HTR-8/SVneo (cell line): ENCODE results near the gene HABP4.

ENCODE experiments used
- DNase-seq: peaks from one replicate; pipeline ENCODE4 v3.0.0; 2011; ENCODE audit warnings: low spot score, mixed read lengths; ENCODE audit not compliant: insufficient read length
- FAIRE-seq: peaks from 2 replicates; lab custom pipeline; 2011; peaks lifted over from hg19 to GRCh38; lab: Jason Lieb, UNC

Gene HABP4

DNA sequence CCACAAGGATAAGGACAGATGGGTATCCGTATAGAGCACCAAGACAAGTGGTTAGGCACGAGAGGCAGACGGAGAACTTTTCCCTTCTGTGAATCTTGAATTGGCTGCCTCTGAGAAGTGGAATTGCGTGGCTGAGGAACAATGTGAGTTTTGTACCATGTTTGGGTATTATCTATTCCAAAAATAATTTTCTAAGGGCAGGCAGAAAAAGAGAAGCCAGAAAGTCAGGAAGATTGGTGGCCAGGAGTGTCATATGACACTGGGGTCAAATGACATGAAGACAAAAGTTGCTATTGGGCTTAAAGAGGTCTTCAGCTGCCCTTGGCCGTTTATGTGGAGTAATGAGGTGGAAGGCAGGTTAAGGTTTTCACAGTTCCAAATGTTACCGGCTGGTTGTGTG is 14.5 kb downstream of the HABP4 start:
- FAIRE-seq = no peak
- no peak for DNase-seq

DNA sequence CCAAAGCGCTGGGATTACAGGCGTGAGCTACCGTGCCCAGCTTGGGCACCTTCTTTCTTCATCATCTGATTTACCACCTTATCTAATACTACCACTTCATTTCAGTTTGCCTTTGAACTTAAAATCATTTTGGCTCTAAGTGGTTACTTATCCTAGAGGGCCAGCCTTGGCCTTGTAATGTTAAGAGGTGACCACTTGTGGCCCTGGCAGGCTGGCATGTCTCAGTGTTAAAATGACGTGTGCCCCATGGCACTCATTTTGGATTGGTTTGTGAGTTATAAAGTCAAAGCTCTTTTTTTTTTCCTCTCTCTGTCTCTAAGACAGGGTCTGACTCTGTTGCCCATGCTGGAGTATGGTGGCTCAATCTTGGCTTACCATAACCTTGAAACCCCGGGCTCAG is 17.8 kb downstream of the HABP4 start:
- FAIRE-seq = no peak
- no peak for DNase-seq

DNA sequence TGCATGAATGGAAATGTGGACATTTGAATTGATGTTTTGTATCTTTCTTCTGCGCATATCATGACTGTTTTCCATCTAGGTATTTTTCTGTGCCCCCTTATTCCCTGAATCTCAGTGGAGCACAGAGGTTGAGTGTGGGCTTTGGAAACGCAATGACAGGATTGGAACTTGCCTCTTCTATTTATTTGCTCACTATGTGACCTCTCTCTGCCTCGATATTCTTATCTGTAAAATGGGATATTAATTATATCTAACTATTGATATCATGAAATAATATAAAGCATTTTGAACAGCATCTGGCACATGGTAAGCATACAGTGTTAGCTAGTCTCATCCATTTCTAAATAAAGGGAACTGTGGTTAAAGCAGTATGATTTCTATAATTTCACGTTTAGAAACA is 26.0 kb downstream of the HABP4 start:
- DNase-seq (no peak), FAIRE-seq (no peak)

DNA sequence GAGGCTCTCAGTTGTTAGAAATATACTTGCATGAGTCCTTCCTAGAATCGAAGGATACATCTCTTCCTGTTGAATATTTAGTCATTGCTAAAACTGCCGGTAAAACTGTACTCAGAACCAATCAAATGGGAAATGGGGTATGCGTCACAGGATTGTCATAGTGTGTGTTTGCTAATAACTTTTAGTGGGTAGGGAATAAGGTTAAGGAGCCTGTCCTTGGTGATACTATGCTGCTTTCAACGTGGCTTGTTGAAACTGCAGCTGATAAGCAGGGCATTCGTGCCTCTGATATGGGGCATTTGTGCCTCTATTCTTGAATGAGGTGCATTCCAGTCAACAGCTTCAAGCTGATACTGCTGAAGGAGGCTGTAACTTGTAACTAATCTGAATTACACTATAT is 26.6 kb downstream of the HABP4 start:
- FAIRE-seq (no peak), DNase-seq (no peak)

DNA sequence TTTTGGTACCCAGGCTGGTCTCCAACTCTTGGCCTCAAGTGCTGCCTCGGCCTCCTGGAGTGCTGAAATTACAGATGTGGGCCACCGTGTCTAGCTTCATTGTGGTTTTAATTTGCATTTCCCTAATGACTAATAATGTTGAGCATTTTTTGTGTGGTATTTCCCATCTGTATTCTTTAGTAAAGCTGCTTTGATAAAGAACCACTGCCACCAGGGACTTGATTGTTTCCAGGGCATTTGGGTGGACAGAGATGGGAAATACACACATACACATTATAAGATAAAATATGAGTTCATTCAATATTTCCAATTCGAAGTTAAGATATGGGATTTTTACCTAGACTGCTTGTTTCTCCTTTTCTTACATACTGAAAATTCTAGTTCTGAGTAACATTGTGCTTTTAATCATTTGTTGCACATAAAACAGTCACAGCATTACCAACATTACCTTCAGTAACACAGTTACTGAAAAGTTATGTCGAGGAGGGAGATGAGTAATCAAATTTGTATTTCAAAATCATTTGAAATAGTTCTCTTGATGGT is 28.9 kb downstream of the HABP4 start:
- FAIRE-seq (no peak), DNase-seq (no peak)

DNA sequence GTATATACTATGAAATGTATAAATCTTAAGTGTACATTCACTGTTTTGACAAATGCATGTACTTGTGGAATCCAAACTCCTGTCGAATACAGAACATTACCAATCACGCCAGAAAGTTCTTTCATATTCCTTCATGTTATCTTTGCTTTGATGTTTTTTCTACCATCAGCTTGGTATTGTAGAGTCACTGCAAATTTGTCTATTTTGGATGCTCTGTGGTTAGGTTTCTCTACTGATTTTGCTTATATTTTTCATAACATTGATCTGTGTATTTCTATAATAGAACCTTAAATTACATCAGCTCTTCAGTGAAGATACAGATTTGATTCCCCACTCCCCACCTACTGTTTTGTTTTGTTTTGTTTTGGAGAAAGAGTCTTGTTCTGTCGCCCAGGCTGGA is 30.8 kb downstream of the HABP4 start:
- no peak for FAIRE-seq
- no peak for DNase-seq

DNA sequence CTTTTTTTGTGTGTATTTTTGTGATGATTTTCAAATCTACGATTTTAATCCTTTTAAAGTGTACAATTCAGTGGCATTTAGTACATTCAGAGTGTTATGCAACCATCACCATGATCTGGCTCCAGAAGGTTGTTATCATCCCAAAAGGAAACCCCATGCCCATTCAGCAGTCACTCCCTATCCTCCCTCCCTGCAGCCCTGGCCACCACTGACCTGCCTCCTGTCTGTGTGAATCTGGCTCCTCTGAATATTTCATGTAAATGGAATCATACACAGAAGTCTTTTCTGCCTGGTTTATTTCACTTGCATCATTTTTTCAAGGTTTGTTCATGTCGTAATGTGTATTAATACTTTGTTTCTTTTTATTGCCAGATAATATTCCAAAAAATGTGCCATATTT is 32.5 kb downstream of the HABP4 start:
- DNase-seq (no peak), FAIRE-seq (no peak)

DNA sequence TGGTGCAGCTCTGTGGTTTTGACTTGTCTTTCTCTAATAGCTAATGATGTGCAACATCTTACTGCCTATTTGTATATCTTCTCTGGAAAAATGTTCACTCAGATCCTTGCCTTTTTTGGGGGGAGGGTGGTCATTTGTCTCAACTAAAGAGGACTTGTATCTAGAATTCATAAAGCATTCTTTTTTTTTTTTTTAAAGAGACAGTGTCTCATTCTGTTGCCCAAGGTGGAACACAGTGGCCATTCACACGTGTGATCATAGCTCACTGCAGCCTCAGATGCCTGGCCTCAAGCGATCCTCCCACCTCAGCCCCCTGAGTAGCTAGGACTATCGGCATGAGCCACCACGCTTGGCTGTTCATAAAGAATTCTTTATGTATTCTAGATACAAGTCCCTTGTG is 33.2 kb downstream of the HABP4 start:
- DNase-seq (no peak), FAIRE-seq (no peak)

DNA sequence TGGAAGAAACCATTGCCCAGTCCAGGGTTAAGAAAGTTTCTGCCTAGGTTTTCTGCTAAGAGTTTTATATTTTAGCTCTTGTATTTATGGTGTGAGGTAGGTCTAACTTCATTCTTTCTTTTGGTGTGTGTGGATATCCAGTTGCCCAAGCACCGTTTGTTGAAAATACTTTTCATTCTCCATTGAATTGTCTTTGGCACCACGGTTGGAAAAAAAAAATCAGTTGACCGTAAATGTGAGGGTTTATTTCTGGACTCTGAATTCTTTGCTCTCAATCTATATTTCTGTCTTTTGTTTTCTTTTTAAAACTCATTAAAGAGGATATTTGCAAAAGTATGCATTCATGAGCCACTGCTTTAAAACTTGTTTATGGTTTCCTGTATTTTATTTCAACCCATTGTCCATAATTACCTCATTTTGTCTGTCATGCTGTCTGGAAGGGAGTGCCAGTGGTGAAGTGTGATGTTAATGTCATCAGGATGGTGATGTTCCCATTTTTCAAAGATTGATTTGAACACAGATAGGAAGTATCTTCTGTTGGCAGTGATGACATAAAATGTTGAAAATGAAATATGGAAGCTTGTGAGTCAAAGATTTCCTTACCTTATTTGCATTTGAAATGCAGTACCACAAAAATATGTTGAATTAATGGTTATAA is 33.9 kb downstream of the HABP4 start:
- DNase-seq (no peak), FAIRE-seq (no peak)

DNA sequence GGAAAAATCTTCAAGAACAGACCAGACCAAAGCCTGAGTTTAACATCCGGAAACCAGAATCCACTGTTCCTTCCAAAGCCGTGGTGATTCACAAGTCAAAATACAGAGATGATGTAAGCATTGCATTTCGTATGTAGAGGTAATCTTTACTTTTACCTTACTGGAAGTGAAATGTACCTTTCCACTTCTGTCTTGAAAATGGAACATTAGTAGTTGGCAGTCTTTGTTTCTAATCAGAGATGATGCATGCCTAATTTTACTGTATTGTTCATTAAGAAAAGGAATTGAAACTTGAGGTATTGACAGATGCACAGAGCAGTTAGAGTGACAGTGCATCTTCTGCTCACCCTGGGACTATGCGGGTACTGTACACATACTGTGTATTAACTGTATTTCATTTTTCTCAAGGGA is 34.6 kb downstream of the HABP4 start:
- FAIRE-seq = no peak
- DNase-seq = no peak

DNA sequence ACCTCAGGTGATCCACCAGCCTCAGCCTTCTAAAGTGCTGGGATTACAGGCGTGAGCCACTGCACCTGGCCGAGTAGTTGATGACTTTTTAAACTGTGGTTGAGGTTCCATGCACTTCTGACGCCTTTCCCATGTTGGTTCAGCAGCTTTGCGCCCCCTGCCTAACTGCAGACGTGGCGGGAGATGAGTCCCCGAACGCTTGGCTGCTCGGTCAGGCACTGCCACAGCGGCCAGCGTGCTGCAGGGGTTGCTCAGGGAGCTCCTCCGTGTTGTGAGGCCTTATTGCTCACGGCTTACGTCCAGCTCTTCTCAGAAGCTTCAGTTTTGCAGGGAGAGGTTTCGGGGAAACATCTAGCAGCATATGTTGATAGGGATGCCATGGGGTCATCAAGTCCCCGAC is 35.3 kb downstream of the HABP4 start:
- no peak for DNase-seq
- FAIRE-seq = no peak

DNA sequence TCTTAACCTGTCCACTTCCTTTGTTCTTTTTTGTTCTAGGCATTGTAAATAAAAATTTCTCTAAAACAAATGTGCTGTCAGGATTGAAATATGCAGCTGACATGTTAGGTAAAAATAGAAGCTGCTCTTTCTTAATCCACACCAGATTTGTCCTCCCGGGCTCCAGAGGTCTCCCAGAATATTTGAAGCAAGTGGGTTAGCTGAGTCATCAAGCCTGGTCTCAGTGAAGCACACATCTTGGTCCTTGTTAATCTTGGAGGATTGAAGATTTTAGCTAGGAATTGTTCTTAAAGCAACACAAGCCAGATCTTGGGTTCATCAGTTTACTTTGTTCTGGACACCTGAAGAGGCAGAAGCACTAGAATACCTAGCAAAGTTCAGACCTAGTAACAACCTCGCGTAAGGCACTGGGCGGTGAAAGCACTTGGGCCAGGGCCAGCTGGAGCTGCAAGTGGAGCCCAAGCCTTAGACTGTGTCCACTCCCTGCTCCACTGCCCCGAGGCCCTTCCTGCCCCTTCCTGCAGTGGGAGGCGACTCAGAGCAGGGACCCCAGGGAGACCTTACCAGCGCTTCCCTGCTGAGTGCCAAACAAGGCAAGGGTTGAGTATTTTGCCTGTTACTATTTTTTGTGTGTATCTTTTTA is 36.5 kb downstream of the HABP4 start:
- peak; percentile 40 for DNase-seq
- FAIRE-seq = no peak

DNA sequence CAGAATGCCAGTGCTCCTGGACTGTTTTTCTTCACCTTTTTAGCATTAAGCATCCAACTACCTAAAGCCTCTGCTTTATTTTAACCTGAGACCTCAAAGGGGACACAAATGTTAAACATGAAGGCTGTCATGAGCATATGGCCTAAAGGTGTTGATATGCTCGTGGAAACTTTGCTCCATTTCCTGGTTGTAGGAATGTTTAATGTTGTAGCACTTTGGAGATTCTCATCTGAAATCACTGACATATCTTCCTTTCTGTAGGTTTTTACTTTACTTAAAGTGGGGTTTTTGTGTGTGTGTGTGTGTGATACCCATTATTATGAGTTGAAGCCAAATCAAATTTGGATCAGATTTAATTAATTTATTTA is 37.0 kb downstream of the HABP4 start:
- no peak for DNase-seq
- FAIRE-seq = no peak

DNA sequence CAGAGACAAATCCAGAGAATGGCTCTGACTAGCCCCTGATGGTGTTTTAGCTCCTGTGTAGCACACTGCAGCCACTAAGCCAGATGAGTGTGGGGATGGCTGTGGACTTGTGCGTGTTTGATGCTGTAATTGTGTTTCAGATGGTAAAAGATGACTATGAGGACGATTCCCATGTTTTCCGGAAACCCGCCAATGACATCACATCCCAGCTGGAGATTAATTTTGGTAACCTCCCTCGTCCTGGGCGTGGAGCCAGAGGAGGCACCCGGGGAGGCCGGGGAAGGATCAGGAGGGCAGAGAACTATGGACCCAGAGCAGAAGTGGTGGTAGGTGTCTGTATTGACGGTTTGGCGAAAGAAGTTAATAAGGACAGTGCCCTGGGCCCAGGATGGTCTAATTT is 38.0 kb downstream of the HABP4 start:
- FAIRE-seq = no peak
- DNase-seq = no peak

DNA sequence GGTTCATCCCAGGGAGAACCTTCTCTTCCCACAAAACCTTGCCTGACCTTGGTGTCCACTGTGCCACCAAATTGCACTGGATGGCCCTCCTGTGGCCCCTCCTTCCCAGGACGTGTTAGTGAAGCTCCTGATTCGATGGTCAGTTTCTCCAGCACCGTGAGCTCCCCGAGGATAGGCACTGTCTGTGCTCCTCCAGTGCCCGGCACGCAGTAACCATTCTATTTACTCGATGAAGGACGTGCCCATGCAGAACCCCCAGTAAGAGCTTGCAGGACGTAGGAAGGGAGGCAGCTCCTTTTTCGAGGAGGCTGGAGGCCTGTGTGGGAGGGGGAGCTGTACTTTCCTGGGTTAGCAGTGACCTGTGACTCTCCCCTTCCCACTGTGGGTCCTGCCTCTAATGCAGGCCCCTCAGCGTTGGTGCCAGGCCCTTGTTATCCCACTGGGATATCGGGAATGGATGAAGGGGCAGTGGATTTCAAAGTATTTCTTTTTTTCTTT is 39.6 kb downstream of the HABP4 start:
- FAIRE-seq (no peak), DNase-seq (no peak)

DNA sequence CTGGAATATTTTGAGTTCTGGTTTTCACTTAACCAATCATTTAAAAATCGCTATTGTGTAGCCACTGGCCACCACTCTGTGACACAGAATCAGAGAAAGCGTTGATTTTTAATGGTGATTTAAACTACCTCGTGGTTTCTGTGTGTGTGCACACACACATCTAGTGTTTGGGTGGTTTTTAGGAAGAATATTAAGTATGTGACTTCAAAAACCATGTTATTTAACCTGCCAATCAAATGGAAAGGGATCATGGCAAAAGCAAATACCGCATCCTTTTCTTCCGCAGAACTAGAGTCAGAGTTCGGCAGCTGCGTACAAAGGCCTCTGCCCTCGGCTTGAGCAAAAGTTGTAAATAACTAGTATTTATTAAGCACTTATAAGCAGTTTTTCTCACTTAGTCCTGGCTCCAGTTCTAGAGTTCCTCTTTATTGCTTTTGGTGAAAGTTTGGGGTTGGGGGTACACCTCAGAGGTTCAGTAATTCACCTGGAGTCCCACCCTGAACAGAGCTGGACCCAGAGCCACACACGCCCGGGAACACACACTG is 40.6 kb downstream of the HABP4 start:
- DNase-seq (no peak), FAIRE-seq (no peak)

DNA sequence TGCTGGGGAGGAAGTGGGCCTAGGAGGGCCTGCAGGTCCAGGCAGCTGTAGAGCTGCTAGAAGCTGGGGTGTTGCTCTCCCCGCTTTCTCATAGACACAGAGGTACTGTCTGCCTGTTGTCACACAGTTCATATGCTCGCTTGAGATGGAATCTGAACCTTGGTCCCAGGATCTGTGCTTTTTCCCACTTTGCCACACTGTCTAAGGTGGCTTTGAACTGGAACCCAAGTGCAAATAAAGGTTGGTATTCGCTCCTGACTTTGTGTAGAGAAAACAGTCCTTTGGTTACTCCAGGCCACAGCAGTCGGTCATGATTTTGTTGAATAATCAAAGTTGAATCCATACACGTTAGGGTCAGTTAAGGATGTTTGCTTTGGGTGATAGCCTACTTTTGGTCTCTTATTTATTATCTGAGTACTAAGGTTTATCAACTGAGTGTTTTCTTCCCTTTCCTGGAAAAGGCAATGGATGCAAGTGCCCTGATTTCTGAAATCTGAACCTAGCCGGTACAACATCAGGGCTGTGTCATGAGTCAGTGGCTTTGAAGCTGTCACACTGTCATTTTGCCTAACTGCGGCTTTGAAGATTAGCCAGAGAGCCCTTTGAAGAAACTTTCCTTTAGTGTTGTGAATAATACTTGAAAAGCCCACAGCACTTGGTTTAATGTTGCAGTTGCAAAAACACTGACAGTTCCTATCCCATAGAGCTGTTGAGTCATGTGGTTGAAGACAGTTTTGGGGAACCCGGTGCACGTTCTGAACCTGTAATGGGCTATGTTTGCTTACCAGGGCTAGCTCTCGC is 41.3 kb downstream of the HABP4 start:
- no peak for FAIRE-seq

DNA sequence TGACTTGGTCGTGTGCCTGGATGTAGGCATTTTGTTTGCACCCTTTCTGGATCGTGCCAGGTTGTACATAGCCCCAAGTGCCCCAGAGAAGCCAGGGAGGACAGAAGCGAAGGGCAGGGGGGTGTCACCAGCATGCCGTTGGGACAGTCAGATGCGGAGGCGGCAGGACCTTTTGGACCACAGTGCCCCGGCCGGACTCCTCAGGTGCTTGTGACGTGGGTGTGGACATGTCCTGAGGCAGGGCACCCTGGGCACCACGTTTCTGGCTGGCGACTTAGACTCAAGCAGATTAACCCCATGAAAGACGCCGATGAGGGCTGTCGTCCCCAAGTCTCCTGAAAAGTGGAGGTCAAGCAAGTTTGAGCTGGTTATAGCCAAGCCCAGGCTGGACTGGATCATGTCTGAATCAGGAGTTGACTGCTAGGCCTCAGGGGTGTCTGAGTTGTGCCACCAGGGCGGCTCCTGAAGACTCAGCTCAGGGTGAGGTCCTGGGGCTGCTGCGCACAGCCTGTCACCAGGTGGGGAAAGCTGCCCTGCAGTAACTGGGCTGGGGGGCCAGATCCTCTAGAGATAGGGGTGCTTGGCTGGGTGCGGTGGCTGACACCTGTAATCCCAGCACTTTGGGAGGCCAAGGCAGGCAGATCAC is 42.0 kb downstream of the HABP4 start:
- DNase-seq (no peak), FAIRE-seq (no peak)

More for the DNA sequence above, 41.3 kb downstream of the HABP4 start:
- DNase-seq = no peak

DNA sequence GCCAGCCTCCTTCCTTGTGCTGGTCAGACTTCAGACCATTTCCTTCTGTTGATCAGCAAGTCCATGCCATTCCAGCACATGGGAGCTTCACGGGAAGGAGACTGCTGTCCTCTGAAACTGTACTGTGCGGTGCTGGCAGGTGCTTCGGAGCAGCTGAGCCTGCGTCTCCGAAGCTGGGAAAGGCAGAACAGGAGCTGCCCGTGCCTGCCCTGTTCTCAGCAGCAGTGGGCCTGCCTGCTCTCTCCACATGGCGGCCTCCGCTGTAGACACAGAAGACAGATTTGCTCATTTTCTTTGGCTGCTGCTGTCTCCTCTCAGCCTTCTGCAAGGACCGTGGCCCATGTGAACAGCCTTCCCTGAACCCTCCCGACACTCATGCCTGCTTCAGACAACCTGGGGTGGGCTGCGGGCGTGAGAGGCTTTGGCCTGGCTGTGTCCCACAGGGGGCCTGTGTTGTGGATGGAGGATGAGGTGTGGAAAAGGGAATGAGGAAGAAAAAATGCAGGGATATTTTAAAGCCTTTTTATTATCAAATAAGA is 43.1 kb downstream of the HABP4 start:
- no peak for DNase-seq
- FAIRE-seq = no peak

DNA sequence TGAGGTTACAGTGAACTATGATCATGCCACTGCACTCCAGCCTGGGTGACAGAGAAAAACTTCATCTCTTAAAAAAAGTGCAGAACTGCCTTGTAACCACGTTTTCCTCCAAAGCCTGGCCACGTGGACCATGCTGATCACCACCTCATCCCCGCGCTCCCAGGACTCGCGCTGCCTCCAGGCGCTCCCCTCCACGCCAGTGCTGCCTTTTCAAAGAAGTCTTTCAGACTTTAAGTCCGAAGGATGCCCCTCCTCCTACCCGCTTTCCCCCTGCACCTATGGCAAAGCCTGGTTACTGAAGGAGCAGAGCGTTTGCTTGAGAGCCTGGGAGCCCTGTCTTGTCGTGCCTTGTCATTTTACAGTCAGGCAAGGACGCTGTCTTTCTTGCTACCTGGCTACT is 43.8 kb downstream of the HABP4 start:
- FAIRE-seq = no peak
- DNase-seq = no peak
